Smooth muscle cell of the umbilical artery (primary cell): ENCODE data around the gene DNAJC12. TPM values are rescaled to one million over a fixed set of nuclear protein-coding genes. Genes with fewer than 3 reads are reported as not detected.

Experiments used
- total RNA-seq: library from RNA; depleted of rRNA; stranded (reverse); fragments of >200 nt; gene quantifications from 2 replicates; pipeline ENCODE4 v1.2.3, GENCODE V29; 2014

The DNAJC12 gene
- total RNA-seq = 5.1 and 13.1 TPM in 2 replicates

DNA sequence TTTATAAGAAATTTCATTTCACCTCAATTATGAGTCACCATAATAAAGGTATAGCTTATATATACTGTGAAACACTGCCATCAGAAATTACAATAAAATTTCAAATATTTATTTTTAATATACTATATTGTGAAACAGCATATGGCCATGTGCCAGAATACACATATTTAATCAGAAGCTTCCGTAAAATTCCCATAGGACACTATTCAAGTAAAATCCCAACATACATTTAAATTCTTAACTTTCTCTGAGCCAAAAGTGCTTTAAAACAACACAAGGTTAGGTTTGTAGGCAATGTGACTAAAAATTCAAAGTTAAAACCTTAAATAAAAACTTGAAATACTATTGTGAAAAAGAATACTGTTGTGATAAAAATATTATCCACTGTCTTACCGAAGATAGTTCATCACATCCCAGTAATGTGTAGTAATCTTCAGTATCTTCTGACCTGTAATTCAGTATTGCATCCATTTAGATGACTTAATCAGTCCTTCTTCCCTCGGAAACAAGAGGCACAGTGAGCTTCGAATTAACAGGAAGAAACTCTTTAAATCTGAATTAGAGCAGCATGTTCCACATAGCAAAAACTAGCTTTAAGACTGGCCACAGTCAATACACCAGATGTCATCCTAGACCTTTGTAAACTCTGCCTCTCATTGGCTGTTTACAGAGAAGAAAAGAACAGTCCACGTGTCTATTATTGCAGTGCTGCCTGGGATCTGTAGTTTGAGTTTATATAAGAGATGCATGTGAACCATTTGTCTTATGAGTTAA, at the start of gene DNAJC12:
Gene DNAJC12 (minus strand): TSS at position 648 of the 774 bp plus-strand sequence. CDS start 177 bp downstream, at position 471.

DNA sequence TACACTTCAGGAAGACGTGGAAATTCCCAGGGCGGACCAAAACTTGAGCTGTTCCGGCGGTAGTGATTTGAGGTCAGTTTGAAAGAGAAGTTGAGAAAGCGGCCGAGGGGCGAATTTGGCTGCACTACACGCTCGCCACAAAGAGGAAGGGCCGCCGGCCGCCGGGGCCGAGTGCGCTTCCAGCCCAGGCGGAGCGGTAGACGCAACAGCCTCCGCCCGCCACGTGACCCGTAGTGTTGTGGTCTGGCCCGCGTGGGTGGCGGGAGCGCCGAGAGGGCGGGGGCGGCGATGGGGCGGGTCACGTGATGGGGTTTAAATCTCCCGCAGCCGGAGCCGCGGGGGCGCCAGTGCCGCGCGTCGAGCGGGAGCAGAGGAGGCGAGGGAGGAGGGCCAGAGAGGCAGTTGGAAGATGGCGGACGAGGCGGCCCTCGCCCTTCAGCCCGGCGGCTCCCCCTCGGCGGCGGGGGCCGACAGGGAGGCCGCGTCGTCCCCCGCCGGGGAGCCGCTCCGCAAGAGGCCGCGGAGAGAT, 46.4 kb upstream of the DNAJC12 start, which contains the start of gene SIRT1:
Gene SIRT1 (plus strand): TSS at position 344 of the 529 bp plus-strand sequence. CDS start 66 bp downstream, at position 410.

Other genes starting within 250 kb of the DNAJC12 start
- gene CTNNA3, start 142.0 kb downstream of the DNAJC12 start, total RNA-seq = under 0.01 and 0.32 TPM in 2 replicates
- gene SIRT1, start 46.5 kb upstream of the DNAJC12 start, total RNA-seq = 14.6 and 18.8 TPM in 2 replicates
- gene HERC4, start 237.1 kb upstream of the DNAJC12 start, total RNA-seq = 86.1 and 123 TPM in 2 replicates